PC-9 (cell line): ENCODE measurements around the gene LSG1. TPM values are rescaled to one million over a fixed set of nuclear protein-coding genes. Genes with fewer than 3 reads are reported as not detected.

Source experiments
- BruUV-seq: library from RNA; stranded (reverse); fragments of 400-500 nt; replicated peaks from 2 replicates; lab custom pipeline; 2021; lab: Mats Ljungman, UMichigan
- CTCF ChIA-PET: fragments of 300-600 bp; sonication (Branson Sonifier 250); formaldehyde crosslinking; loops from one replicate; lab custom pipeline; 2022; ENCODE audit warnings: antibody characterized with exemption; lab: Charles Lee
- POLR2A ChIA-PET: fragments of 300-600 bp; sonication (Branson Sonifier 250); formaldehyde crosslinking; loops from one replicate; lab custom pipeline; 2022; ENCODE audit warnings: antibody characterized with exemption; ENCODE audit not compliant: unreplicated experiment; lab: Charles Lee
- DNase-seq, 2 experiments: peaks; one replicate each; pipeline versions ENCODE4 v3.0.0 to v3.0.0-alpha.2; 2015 to 2022; ENCODE audit warnings: mixed read lengths in 1 of 2
- H2AFZ ChIP-seq: fragments of 200-600 bp; sonication (generic); 2 replicates; pipeline ENCODE4 v1.8.1; 2017; ENCODE audit warnings: antibody characterized with exemption
- H3F3A ChIP-seq: fragments of 200-600 bp; sonication (generic); 2 replicates; pipeline ENCODE4 v1.8.1; 2017; ENCODE audit warnings: antibody characterized with exemption, mild to moderate bottlenecking, low read depth; ENCODE audit not compliant: insufficient read depth
- H3K27ac ChIP-seq: fragments of 200-600 bp; sonication (generic); 2 replicates; pipeline ENCODE4 v1.6.1; 2016; ENCODE audit warnings: mixed run types
- H3K27me3 ChIP-seq: fragments of 200-600 bp; sonication (generic); 2 replicates; pipeline ENCODE4 v1.6.1; 2016; ENCODE audit warnings: low read depth, mixed run types; ENCODE audit not compliant: insufficient read depth
- H3K36me3 ChIP-seq: fragments of 200-600 bp; sonication (generic); 2 replicates; pipeline ENCODE4 v1.6.1; 2016; ENCODE audit warnings: low read depth, mixed run types
- H3K4me1 ChIP-seq: fragments of 200-600 bp; sonication (generic); replicated peaks from 2 replicates; pipeline ENCODE4 v1.6.1; 2016; ENCODE audit warnings: mixed run types; ENCODE audit not compliant: insufficient read depth
- H3K4me2 ChIP-seq: fragments of 200-600 bp; sonication (generic); 2 replicates; pipeline ENCODE4 v1.6.1; 2017; ENCODE audit warnings: mixed run types
- H3K4me3 ChIP-seq: fragments of 200-600 bp; sonication (generic); 2 replicates; pipeline ENCODE4 v1.6.1; 2016; ENCODE audit warnings: mixed run types
- H3K79me2 ChIP-seq: fragments of 200-600 bp; sonication (generic); 2 replicates; pipeline ENCODE4 v1.6.1; 2017; ENCODE audit warnings: low read depth, mixed run types
- H3K9me2 ChIP-seq: fragments of 200-600 bp; sonication (generic); 2 replicates; pipeline ENCODE4 v1.8.1; 2017; ENCODE audit warnings: mild to moderate bottlenecking; ENCODE audit not compliant: insufficient read depth
- H3K9me3 ChIP-seq: fragments of 200-600 bp; sonication (generic); 2 replicates; pipeline ENCODE4 v1.8.1; 2016; ENCODE audit warnings: low read depth; ENCODE audit not compliant: insufficient read depth
- H4K20me1 ChIP-seq: fragments of 200-600 bp; sonication (generic); 2 replicates; pipeline ENCODE4 v1.8.1; 2017; ENCODE audit not compliant: insufficient read depth
- EZH2 ChIP-seq: fragments of 200-600 bp; sonication (generic); IDR thresholded peaks from 2 replicates; pipeline ENCODE4 v1.8.0; 2017; ENCODE audit warnings: antibody characterized with exemption, low read depth
- intact Hi-C: fragments of 100-400 bp; cut with micrococcal nuclease; formaldehyde crosslinking; loops from one replicate; pipeline ENCODE4 v1.10.0; 2022; ENCODE audit not compliant: unreplicated experiment
- total RNA-seq: library from RNA; stranded (reverse); gene quantifications from 2 replicates; pipeline ENCODE4 v1.2.3, GENCODE V29; 2021
- TF ChIP-seq, protein P1 (sequence below): fragments of 200-600 bp; sonication (generic); conservative IDR thresholded peaks from 2 replicates; pipeline ENCODE4 v1.6.1; 2017; ENCODE audit warnings: mixed run types, antibody characterized with exemption, mild to moderate bottlenecking, moderate library complexity

The LSG1 gene
- total RNA-seq, 1 experiment from 2014 or later, result 71.8 TPM

DNA sequence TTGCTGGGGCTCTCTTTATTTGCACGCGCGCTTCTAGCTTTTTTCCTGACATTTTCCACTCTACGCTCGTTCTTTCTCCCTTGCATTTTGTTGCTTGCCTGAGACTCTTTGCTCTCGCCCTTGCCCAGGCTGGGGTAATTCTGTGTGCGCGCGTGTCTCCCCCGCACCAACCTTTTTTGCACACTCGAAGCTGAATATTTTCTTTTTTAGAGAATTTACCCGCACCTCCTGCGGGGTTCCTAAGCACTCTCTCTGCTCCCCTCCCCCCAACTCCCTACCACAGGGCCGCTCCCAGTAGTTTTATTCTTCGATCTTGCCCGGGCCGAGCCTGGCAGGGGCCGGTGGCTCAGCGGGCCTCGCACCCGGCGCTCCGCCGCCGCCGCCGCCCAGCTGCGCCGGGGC, 14.4 kb upstream of the LSG1 start:
- Histone ChIP-seq H4K20me1 (no peaks in the 10 kb centered on the region), H3K9me2 (no peaks in the 10 kb centered on the region), H3K9me3 (no peaks in the 10 kb centered on the region), H3K79me2 (peaks cover 4% of the 10 kb centered on the region; the same call in 1 of the 2 replicates), H3K36me3 (no peaks in the 10 kb centered on the region), H3F3A (peaks cover 11% of the 10 kb centered on the region; the same call in 1 of the 2 replicates), H3K4me3 (peak overlapping the region; percentile 68), H3K4me2 (peak overlapping the region; percentile 86), H3K4me1 (peaks cover 23% of the 10 kb centered on the region), H3K27me3 (no peaks in the 10 kb centered on the region), H2AFZ (0 out of 2 replicates have a peak overlapping the region, but pooled peaks have one; percentile 54), H3K27ac (no peak overlapping the region)
- ChIA-PET CTCF (interaction anchor here (0.6 to 2.4 kb wide), 4 partner anchors 15 to 501 kb away, joined by 3 to 12 read pairs (median 6); partner anchors contain the start of gene LSG1), POLR2A (interaction anchor here (0.5 to 1.4 kb wide), 7 partner anchors 14 to 287 kb away, joined by 3 to 10 read pairs (median 4); no protein-coding TSS in a partner anchor)
- peak in 1 of 2 experiments; percentile 43 for DNase-seq
- TSS peak; percentile 71 for BruUV-seq
- TF ChIP-seq, protein P1, sequence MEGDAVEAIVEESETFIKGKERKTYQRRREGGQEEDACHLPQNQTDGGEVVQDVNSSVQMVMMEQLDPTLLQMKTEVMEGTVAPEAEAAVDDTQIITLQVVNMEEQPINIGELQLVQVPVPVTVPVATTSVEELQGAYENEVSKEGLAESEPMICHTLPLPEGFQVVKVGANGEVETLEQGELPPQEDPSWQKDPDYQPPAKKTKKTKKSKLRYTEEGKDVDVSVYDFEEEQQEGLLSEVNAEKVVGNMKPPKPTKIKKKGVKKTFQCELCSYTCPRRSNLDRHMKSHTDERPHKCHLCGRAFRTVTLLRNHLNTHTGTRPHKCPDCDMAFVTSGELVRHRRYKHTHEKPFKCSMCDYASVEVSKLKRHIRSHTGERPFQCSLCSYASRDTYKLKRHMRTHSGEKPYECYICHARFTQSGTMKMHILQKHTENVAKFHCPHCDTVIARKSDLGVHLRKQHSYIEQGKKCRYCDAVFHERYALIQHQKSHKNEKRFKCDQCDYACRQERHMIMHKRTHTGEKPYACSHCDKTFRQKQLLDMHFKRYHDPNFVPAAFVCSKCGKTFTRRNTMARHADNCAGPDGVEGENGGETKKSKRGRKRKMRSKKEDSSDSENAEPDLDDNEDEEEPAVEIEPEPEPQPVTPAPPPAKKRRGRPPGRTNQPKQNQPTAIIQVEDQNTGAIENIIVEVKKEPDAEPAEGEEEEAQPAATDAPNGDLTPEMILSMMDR, result no peak
- intact Hi-C loops, result loop anchor here (1.0 kb wide), 2 partner anchors 167 to 432 kb away; no protein-coding TSS in a partner anchor

DNA sequence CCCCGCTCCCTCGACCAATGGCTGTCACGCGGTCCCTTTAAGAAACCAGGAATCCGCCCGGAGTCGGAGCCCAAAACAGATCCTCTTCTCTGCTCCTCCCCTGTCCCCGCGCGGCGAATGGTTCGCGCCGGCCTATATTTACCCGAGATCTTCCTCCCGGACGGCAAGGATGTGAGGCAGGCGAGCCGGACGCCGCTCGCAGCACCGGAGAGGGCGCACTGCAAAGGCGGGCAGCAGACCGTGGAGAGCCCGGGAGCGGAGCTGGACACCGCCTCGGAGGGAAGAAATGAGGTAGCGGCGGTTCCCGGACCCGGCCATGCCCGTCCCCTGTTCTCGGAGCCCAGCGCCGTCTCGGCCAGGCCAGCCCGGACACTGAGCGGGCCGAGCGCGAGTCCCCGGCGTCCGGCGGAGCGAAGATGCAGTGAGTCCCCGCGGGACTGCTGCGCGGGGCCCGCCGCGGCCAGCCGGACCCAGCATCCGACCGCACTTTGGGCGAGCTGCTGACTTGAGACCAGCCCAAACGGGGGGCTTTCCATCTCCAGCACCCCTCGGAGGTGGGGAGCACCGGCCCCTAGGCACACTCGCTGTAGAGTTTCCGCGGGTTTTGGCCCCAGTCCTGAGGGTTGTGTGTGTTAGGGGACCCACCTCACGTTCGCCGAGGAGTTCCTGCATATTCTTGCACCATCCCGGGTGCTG, 13.9 kb upstream of the LSG1 start, which contains the start of gene FAM43A:
Gene FAM43A (plus strand): TSS at position 166 of the 696 bp plus-strand sequence. CDS start 944 bp downstream, outside the sequence.
- intact Hi-C loops, result loop anchor here (1.0 kb wide), 5 partner anchors 29 to 432 kb away; no protein-coding TSS in a partner anchor
- TF ChIP-seq, protein P1, result no peak
- no peak for TF ChIP-seq EZH2
- Histone ChIP-seq H3F3A (peaks cover 11% of the 10 kb centered on the region; the same call in 1 of the 2 replicates), H3K4me3 (peak within 1 kb of the TSS; percentile 68), H3K4me1 (peaks cover 19% of the 10 kb centered on the region), H3K9me3 (no peaks in the 10 kb centered on the region), H3K27me3 (no peaks in the 10 kb centered on the region), H3K9me2 (no peaks in the 10 kb centered on the region), H2AFZ (0 out of 2 replicates have a peak within 1 kb of the TSS, but pooled peaks have one; percentile 54), H3K36me3 (no peaks in the 10 kb centered on the region), H4K20me1 (no peaks in the 10 kb centered on the region), H3K27ac (no peak within 1 kb of the TSS), H3K79me2 (peaks cover 4% of the 10 kb centered on the region; the same call in 1 of the 2 replicates), H3K4me2 (peak within 1 kb of the TSS; percentile 86)
- peak; percentile 74 to 97 for DNase-seq
- ChIA-PET POLR2A (interaction anchor here (0.5 to 1.4 kb wide), 4 partner anchors 15 to 83 kb away, joined by 3 to 10 read pairs (median 4); no protein-coding TSS in a partner anchor), CTCF (interaction anchor here (0.6 to 2.4 kb wide), 3 partner anchors 185 to 501 kb away, joined by 4 to 12 read pairs (median 8); no protein-coding TSS in a partner anchor)
- no TSS peak for BruUV-seq

- H3F3A ChIP-seq, result peaks cover 11% of the 10 kb centered on the region; the same call in 1 of the 2 replicates
- no peak for DNase-seq
These were observed 13.2 kb upstream of the LSG1 start for GRCh38 chr3:194685065-194685717.

More at GRCh38 chr3:194685065-194685717, 13.2 kb upstream of the LSG1 start:
- Histone ChIP-seq H3K9me3 (no peaks in the 10 kb centered on the region), H3K4me2 (peak overlapping the region; percentile 86), H3K27me3 (no peaks in the 10 kb centered on the region), H3K79me2 (peaks cover 4% of the 10 kb centered on the region; the same call in 1 of the 2 replicates), H3K4me3 (peak overlapping the region; percentile 68; the same call in 1 of the 2 replicates), H3K4me1 (peaks cover 19% of the 10 kb centered on the region), H4K20me1 (no peaks in the 10 kb centered on the region), H3K27ac (no peak overlapping the region), H3K9me2 (no peaks in the 10 kb centered on the region), H2AFZ (no peak overlapping the region), H3K36me3 (no peaks in the 10 kb centered on the region)
- no TSS peak for BruUV-seq
- TF ChIP-seq EZH2, result no peak
- TF ChIP-seq, protein P1, result no peak
- intact Hi-C loops, result loop anchor here (1.0 kb wide), 3 partner anchors 30 to 84 kb away; no protein-coding TSS in a partner anchor
- ChIA-PET CTCF (no interaction called here), POLR2A (interaction anchor here (1.4 kb wide), 1 partner anchor 84 kb away, joined by 10 read pairs; no protein-coding TSS in a partner anchor)
